Mesendoderm (in vitro differentiated cells): ENCODE measurements around the gene SPRY2.
A peak's percentile ranks its signal among the peaks of the same experiment; 100 is the strongest.
"Not testable (repeated sequence)": the region's sequence is repeated elsewhere in the genome, so short reads cannot be mapped to it uniquely, and the experiment has no call there.

Source experiments
- DNase-seq: peaks from one replicate; pipeline ENCODE4 v3.0.0; 2013
- H2AK5ac ChIP-seq: 2 replicates; pipeline ENCODE4 v1.6.1; 2013; ENCODE audit warnings: low read length, inconsistent platforms
- H2BK120ac ChIP-seq: 2 replicates; pipeline ENCODE4 v1.6.1; 2013; ENCODE audit warnings: low read depth, mild to moderate bottlenecking, low read length, moderate library complexity, mixed read lengths
- H2BK15ac ChIP-seq: replicated peaks from 2 replicates; pipeline ENCODE4 v1.6.1; 2013; ENCODE audit warnings: low read depth, mild to moderate bottlenecking, moderate library complexity
- H2BK5ac ChIP-seq: 2 replicates; pipeline ENCODE4 v1.6.1; 2013; ENCODE audit warnings: low read length, inconsistent platforms
- H3K18ac ChIP-seq: 2 replicates; pipeline ENCODE4 v1.6.1; 2013; ENCODE audit warnings: mild to moderate bottlenecking, low read length, mixed read lengths
- H3K23ac ChIP-seq: one replicate; pipeline ENCODE4 v1.6.1; 2013; ENCODE audit warnings: low read length
- H3K27ac ChIP-seq: 2 replicates; pipeline ENCODE4 v1.5.1; 2013; ENCODE audit warnings: low read depth, mild to moderate bottlenecking, inconsistent platforms, low read length, moderate library complexity
- H3K27me3 ChIP-seq: 2 replicates; pipeline ENCODE4 v1.6.1; 2013; ENCODE audit warnings: low read length, control low read depth, mild to moderate bottlenecking, inconsistent platforms; ENCODE audit not compliant: insufficient read depth, poor library complexity
- H3K36me3 ChIP-seq: 2 replicates; pipeline ENCODE4 v1.6.1; 2013; ENCODE audit warnings: low read length, inconsistent platforms; ENCODE audit not compliant: control insufficient read depth, insufficient read depth
- H3K4ac ChIP-seq: one replicate; pipeline ENCODE4 v1.6.1; 2013; ENCODE audit warnings: low read depth, mild to moderate bottlenecking, low read length, moderate library complexity
- H3K4me1 ChIP-seq: 2 replicates; pipeline ENCODE4 v1.6.1; 2013; ENCODE audit warnings: low read depth, low read length, inconsistent platforms; ENCODE audit not compliant: control insufficient read depth
- H3K4me2 ChIP-seq: 2 replicates; pipeline ENCODE4 v1.6.1; 2013; ENCODE audit warnings: low read length
- H3K4me3 ChIP-seq: 2 replicates; pipeline ENCODE4 v1.5.1; 2013; ENCODE audit warnings: mild to moderate bottlenecking, low read length
- H3K56ac ChIP-seq: one replicate; pipeline ENCODE4 v1.6.1; 2013; ENCODE audit warnings: low read length
- H3K79me1 ChIP-seq: 2 replicates; pipeline ENCODE4 v1.6.1; 2013; ENCODE audit warnings: low read length, inconsistent platforms
- H3K79me2 ChIP-seq: 2 replicates; pipeline ENCODE4 v1.6.1; 2013; ENCODE audit warnings: mild to moderate bottlenecking, low read length; ENCODE audit not compliant: control insufficient read depth, insufficient read depth
- H3K9ac ChIP-seq: 2 replicates; pipeline ENCODE4 v1.6.1; 2013; ENCODE audit warnings: low read length, inconsistent platforms
- H4K5ac ChIP-seq: one replicate; pipeline ENCODE4 v1.6.1; 2013; ENCODE audit warnings: low read length
- H4K8ac ChIP-seq: one replicate; pipeline ENCODE4 v1.6.1; 2013; ENCODE audit warnings: low read depth, mild to moderate bottlenecking, control low read depth, low read length, moderate library complexity
- WGBS: extraction: QIAGEN DNeasy Blood & Tissue Kit; methylation state at CpG from one replicate; pipeline ENCODE4 v1.1.7; 2013; ENCODE audit warnings: low lambda C conversion rate, missing lambda C conversion rate; ENCODE audit not compliant: insufficient coverage; ENCODE audit errors: extremely low coverage; 5-methylcytosine and 5-hydroxymethylcytosine counted together

SPRY2 gene

GRCh38 chr13:80348314-80348713, 7.4 kb upstream of the SPRY2 start:
- Histone ChIP-seq H2AK5ac (no peak overlapping the region), H3K79me1 (no peaks in the 10 kb centered on the region), H3K18ac (no peak overlapping the region), H2BK5ac (no peak overlapping the region), H3K79me2 (no peaks in the 10 kb centered on the region), H3K4me3 (no peak overlapping the region), H3K23ac (no peak overlapping the region), H2BK120ac (no peak overlapping the region), H3K27me3 (no peaks in the 10 kb centered on the region), H3K56ac (no peak overlapping the region), H3K4me1 (peaks cover 2% of the 10 kb centered on the region), H3K27ac (no peak overlapping the region), H2BK15ac (peak overlapping the region; percentile 78), H3K9ac (no peak overlapping the region), H3K4ac (no peak overlapping the region), H4K5ac (no peak overlapping the region), H3K36me3 (no peaks in the 10 kb centered on the region), H4K8ac (no peak overlapping the region), H3K4me2 (no peak overlapping the region)
- no peak for DNase-seq

GRCh38 chr13:80345771-80346510, 5.0 kb upstream of the SPRY2 start:
- Histone ChIP-seq H3K9ac (no peak overlapping the region), H2AK5ac (no peak overlapping the region), H3K4me2 (no peak overlapping the region), H3K4ac (no peak overlapping the region), H2BK5ac (no peak overlapping the region), H3K79me1 (no peaks in the 10 kb centered on the region), H4K5ac (no peak overlapping the region), H3K4me1 (peaks cover 6% of the 10 kb centered on the region), H3K27me3 (no peaks in the 10 kb centered on the region), H4K8ac (no peak overlapping the region), H3K27ac (no peak overlapping the region), H3K23ac (no peak overlapping the region), H3K4me3 (no peak overlapping the region), H3K18ac (no peak overlapping the region), H3K56ac (peak overlapping the region; percentile 22), H3K79me2 (no peaks in the 10 kb centered on the region), H2BK120ac (peak overlapping the region; percentile 8), H3K36me3 (no peaks in the 10 kb centered on the region), H2BK15ac (no peak overlapping the region)
- DNase-seq, result no peak
- no CpG with 5 or more reads among the region's 8 CpGs for WGBS

GRCh38 chr13:80344032-80344431, 3.1 kb upstream of the SPRY2 start:
- H3K4ac ChIP-seq, H3K27me3 ChIP-seq, H3K4me2 ChIP-seq, H3K18ac ChIP-seq, H3K36me3 ChIP-seq, H3K23ac ChIP-seq, H3K27ac ChIP-seq, H2AK5ac ChIP-seq, H3K79me1 ChIP-seq, H2BK5ac ChIP-seq, H3K4me1 ChIP-seq, H3K4me3 ChIP-seq, H3K56ac ChIP-seq, DNase-seq, H4K5ac ChIP-seq, H3K9ac ChIP-seq, H2BK15ac ChIP-seq, H4K8ac ChIP-seq, H2BK120ac ChIP-seq: not testable (repeated sequence)
- peaks cover 18% of the 10 kb centered on the region for H3K79me2 ChIP-seq
- WGBS, result no CpG with 5 or more reads among the region's 11 CpGs

DNA sequence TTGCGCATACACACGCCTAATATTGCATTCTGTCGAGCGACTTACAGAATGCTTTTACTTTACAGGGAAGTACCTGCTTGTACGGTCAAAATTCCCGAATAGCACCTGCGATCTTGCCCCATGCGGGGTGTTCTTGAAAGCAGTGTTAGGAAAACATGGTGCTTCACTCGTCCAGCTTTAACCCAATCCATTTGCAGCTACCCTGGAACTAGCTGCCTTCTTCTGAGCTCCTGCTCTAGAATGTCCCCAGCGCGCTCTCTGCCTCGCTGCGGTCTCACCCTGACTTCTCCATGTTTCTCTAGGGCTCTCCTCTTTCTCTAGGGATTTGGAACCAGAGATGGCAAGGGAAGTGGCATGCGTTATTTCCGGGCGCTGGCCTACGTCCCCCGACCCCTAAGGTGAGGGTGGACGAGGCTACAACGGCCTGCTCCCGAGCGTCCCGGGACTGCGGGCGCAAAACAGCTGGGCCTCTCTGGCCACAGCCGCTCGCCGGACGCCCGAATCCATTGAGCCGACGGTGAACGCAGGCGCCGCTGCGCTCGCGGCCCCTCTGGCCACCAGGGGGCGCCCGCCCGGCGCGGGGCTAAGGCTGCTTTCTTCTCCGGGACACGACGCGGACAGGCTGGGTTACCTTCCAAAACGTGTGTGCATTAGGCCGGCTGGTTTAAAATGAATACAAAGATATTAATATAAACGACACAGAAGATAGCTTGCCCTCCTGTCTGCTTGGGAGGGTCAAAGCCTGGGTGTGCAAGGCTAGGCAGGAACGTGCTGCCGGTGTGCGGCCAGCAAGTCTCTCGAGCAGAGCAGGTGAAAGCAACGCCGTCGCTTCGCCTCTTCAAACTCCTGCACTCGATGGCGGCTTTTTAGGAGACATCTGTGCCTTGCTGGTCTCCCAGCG, 1.8 kb upstream of the SPRY2 start:
- Histone ChIP-seq H3K4me1 (peaks cover 6% of the 10 kb centered on the region), H3K27me3 (no peaks in the 10 kb centered on the region), H3K4me3 (peak overlapping the region; percentile 32), H2BK15ac (no peak overlapping the region), H4K5ac (no peak overlapping the region), H4K8ac (no peak overlapping the region), H2BK120ac (peak overlapping the region; percentile 62), H3K79me2 (peaks cover 31% of the 10 kb centered on the region), H3K4ac (peak overlapping the region; percentile 83), H2AK5ac (peak overlapping the region; percentile 43), H3K27ac (peak overlapping the region; percentile 48), H3K36me3 (no peaks in the 10 kb centered on the region), H3K4me2 (peak overlapping the region; percentile 51), H3K23ac (no peak overlapping the region), H3K9ac (peak overlapping the region; percentile 64), H3K56ac (peak overlapping the region; percentile 98), H3K79me1 (no peaks in the 10 kb centered on the region), H3K18ac (peak overlapping the region; percentile 85), H2BK5ac (peak overlapping the region; percentile 33)
- DNase-seq, result peak; percentile 87
- no CpG with 5 or more reads among the region's 61 CpGs for WGBS

DNA sequence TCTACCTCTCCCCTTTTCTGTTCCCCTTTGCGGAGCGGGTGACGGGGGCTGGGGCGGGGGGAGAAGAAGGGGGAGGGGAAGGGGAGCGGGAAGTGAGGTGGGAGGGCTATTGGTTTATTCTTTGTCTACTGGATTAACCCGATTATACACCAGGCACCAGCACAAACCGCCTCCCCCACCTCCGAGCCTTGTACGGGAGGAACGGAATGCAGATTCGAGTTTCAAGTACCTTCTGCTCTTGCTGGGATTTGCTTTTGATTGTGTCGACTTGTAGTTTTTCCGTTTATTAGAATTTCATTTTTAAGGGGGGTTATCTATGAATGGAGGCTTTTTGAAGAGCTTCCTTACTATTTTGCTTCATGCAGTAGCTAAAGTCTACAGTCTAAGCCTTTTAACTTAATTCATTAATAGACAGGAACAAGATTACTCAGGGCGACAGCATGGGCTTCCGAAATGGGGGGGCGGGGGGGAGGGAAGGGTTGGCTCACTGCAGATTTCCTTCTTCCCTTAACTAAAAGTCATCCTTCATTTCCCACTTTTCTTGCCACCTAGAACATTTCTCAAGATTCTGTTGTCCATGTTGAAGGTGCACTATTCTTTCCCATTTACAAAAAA, 937 bp upstream of the SPRY2 start:
- WGBS, result no CpG with 5 or more reads among the region's 16 CpGs

More for the DNA sequence above, 937 bp upstream of the SPRY2 start:
- Histone ChIP-seq H3K79me2 (peaks cover 39% of the 10 kb centered on the region), H2BK120ac (peak overlapping the region; percentile 83), H3K27me3 (no peaks in the 10 kb centered on the region), H2BK15ac (no peak overlapping the region), H4K8ac (no peak overlapping the region), H2AK5ac (no peak overlapping the region), H2BK5ac (no peak overlapping the region), H3K23ac (no peak overlapping the region), H3K56ac (peak overlapping the region; percentile 98), H3K79me1 (no peaks in the 10 kb centered on the region), H4K5ac (no peak overlapping the region), H3K4me1 (peaks cover 10% of the 10 kb centered on the region), H3K36me3 (peaks cover 8% of the 10 kb centered on the region), H3K18ac (peak overlapping the region; percentile 92), H3K4me3 (peak overlapping the region; percentile 55), H3K4ac (peak overlapping the region; percentile 83), H3K27ac (peak overlapping the region; percentile 100), H3K9ac (peak overlapping the region; percentile 97), H3K4me2 (peak overlapping the region; percentile 93)
- DNase-seq, result peak; percentile 83
